IPS DF 4.7 (cell line): ENCODE measurements around the gene PIKFYVE.
A peak's percentile ranks its signal among the peaks of the same experiment; 100 is the strongest.
"Not testable (repeated sequence)": the region's sequence is repeated elsewhere in the genome, so short reads cannot be mapped to it uniquely, and the experiment has no call there.

Source experiments
- DNase-seq: peaks from one replicate; pipeline ENCODE4 v3.0.0-alpha.2; 2013; ENCODE audit warnings: low spot score; ENCODE audit errors: extremely low read depth

Gene PIKFYVE, protein sequence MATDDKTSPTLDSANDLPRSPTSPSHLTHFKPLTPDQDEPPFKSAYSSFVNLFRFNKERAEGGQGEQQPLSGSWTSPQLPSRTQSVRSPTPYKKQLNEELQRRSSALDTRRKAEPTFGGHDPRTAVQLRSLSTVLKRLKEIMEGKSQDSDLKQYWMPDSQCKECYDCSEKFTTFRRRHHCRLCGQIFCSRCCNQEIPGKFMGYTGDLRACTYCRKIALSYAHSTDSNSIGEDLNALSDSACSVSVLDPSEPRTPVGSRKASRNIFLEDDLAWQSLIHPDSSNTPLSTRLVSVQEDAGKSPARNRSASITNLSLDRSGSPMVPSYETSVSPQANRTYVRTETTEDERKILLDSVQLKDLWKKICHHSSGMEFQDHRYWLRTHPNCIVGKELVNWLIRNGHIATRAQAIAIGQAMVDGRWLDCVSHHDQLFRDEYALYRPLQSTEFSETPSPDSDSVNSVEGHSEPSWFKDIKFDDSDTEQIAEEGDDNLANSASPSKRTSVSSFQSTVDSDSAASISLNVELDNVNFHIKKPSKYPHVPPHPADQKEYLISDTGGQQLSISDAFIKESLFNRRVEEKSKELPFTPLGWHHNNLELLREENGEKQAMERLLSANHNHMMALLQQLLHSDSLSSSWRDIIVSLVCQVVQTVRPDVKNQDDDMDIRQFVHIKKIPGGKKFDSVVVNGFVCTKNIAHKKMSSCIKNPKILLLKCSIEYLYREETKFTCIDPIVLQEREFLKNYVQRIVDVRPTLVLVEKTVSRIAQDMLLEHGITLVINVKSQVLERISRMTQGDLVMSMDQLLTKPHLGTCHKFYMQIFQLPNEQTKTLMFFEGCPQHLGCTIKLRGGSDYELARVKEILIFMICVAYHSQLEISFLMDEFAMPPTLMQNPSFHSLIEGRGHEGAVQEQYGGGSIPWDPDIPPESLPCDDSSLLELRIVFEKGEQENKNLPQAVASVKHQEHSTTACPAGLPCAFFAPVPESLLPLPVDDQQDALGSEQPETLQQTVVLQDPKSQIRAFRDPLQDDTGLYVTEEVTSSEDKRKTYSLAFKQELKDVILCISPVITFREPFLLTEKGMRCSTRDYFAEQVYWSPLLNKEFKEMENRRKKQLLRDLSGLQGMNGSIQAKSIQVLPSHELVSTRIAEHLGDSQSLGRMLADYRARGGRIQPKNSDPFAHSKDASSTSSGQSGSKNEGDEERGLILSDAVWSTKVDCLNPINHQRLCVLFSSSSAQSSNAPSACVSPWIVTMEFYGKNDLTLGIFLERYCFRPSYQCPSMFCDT (N-terminal part only)

DNA sequence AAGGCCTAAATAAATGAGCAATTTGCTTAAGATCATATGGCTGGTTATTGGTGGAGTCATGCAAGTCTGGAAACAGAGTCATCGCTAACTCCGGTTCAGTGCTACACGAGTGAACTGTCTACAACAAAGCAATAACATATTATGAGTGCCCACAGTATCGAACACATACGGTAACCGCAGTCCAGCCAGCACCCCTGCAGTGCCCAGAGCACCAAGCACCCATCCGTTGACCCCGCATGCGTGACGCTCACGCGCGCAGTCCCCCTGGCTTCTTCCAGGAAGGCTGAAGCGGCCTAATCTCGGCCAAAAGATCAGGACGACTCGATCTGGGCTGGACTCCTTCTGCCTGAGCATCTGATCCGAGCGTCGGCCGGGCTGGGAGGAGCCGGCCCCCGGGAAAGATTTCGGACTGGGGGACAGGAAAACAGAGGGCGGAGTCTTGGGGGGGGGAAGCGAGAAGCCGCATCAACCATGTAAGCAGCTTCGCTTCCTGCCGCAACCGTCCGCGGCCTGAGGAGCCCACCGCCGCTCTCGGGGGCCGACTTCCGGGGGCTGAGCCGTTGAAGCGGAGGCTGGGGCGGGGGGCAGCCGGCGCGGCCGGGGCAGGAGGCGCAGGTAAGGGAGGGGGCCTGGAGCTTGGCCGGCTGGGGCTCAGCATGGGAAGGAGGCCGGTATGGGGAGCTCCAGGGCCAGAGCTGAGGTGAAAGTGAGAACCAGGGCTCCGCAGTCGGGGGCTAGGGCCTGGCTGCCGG, at the start of gene PIKFYVE:
PIKFYVE (plus strand) TSS at position 455 of the 752 bp plus-strand sequence. CDS start 5,265 bp downstream, outside the sequence.
- peak; percentile 91 for DNase-seq

DNA sequence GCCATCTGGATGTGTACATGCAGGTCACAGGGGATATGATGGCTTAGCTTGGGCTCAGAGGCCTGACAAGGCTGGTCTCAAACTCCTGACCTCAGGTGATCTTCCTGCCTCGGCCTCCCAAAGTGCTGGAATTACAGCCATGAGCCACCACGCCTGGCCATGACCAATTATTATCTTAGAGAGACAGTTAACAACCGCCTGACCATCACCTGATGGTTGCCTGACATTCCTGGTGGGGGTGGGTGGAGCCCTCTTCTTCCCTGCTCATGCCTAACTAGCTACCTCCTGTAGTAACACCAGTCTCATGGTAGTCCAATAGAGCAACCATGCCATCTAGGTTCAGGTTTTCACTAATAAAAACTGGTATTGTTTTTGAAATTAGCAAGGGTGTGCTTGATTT, 44.2 kb upstream of the PIKFYVE start:
- not testable (repeated sequence) for DNase-seq

DNA sequence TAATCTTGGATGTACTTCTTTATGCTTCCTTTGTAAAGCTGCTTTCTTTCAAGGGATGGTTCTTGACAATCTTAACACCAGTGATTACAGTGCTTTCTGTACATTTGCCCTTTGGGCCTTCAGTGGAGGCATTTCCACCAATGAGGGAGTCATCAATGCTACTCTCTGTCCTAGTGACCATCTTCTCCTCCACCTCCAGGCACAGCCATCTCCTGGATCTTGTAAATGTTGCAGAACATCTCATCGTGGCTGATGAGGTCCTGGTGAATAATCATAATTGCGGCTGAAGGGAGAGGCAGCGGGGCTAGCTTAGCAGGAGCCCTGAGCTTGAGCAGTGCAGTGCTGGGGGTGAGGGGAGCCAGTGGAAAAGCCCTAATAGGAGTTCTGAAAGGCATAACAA, 43.7 kb upstream of the PIKFYVE start:
- no peak for DNase-seq

DNA sequence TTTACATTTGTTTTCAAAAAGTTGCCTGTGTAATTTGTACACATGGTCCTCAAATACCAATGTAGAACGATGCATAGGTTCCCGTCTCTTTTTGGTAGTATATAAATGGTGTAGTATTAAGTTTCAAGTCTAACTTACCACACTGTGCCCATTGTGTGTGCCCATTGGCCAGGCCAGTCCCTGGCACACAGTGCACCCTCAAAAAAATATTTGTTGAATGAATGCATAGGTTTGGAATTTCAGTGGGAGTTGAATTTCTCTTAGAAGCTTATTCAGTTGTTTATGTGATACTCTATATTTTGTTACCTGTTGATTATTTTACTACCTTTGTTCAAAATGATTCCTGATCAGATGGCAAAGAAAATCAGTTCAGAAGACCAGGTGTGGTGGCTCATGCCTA, 41.3 kb upstream of the PIKFYVE start:
- no peak for DNase-seq

DNA sequence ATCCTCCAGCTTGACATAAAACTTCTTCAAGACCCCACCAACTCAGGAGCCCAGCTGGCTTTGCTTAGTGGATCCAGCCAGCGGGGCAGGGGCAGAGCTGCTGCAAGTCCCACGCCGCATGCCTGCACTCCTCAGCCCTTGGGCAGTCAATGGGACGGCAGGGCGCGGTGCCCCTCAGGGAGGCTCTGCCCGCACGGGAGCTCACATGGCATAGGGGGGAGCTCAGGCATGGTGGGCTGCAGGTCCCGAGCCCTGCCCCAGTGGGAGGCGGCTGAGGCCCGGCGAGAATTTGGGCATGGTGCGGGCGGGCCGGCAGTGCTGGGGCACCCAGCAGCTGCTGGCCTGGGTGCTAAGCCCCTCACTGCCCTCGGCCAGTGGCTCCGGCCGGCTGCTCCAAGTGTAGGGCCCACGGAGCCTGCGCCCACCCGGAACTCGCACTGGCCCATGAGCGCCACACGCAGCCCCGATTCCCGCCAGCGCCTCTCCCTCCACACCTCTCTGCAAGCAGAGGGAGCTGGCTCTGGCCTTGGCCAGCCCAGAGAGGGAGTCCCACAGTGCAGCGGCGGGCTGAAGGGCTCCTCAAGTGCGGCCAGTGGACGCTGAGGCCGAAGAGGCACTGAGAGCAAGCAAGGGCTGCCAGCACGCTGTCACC, 38.3 kb upstream of the PIKFYVE start:
- DNase-seq, result no peak

DNA sequence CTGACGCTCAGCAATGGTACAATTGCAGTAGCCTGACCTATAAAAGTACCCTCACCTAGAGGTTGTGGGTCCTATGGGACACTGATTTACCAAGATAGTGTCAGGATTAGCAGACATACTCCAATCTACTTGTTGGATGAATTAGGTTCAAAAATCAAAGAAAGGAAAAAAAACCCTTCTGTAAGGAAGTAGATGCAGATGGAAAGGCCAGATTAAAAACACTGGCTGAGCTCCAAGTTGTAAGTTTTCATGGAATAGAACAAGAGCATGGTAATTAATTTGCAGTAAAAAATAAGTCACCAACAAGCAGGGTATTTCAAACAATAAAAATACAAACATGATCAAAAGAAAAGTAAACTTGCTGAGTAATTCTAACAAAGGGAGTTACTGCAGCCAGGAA, 37.6 kb upstream of the PIKFYVE start:
- DNase-seq, result no peak

DNA sequence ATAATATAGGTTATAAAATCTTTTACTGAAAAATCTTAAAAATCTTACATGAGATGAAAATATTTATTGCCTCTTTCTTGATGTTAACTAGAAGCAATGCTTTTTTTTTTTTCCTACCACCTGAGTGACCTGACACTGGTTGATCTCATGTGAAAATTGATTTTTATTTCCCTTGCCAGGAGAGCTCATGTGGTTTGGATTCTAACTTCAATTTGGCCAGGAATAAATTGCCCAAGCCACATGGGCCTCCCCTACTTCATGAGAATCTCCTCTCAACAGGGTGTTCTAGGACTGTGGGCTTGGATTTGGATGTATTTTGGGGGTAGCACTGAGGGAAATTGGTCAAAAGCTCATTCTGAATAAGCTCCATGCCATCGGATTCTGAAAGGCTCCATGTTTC, 31.3 kb upstream of the PIKFYVE start:
- DNase-seq, result no peak

DNA sequence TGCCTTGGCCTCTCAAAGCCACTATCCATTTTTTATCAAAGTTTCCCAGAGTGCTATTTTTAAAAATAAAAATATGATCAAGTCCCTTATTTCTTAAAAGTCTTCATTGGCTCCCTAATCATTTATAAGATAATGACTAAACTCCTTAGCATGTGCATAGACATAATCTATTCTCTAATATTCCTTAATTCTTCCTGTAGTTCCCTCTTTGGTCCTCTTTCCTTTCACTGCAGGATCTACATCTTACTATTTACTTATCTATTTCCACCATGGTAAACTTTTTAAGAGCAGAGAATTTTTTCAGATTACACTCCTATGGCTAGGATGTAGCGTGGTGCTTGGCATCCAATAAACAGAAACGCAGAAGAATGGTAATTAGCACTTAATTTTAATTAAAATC, 30.2 kb upstream of the PIKFYVE start:
- no peak for DNase-seq

DNA sequence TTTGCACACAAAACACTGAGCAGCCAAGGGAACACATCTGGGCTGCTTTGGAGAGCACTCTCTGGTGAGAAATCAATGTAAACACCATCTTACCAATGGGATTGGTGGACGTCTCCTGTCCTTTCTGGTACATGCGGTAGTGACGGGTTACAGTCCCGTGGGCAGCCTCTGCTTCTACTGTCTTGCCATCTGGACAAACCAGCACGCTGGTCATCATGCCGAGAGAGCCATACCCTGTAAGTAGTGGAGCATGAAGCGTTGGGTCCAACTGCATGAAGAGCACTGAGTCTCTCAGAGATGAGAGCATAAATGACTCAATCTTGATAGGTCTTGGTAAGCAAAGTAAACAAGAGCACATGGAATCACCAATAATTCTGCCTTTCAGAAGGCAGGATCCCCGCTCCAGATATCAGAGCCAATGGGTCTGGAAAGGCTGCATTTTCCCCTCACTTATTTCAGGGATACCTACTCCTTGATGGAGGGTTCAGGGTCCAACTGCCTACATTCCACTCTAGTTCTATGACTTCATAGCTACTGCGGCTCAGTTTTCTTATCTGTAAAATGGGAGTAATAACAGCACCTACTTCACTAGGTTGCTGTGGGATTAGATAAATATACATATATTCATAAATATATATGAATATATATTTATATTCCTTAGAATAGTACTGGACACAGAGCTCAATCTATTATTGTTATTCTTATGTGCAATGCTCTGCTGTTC, 26.1 kb upstream of the PIKFYVE start:
- DNase-seq, result no peak

DNA sequence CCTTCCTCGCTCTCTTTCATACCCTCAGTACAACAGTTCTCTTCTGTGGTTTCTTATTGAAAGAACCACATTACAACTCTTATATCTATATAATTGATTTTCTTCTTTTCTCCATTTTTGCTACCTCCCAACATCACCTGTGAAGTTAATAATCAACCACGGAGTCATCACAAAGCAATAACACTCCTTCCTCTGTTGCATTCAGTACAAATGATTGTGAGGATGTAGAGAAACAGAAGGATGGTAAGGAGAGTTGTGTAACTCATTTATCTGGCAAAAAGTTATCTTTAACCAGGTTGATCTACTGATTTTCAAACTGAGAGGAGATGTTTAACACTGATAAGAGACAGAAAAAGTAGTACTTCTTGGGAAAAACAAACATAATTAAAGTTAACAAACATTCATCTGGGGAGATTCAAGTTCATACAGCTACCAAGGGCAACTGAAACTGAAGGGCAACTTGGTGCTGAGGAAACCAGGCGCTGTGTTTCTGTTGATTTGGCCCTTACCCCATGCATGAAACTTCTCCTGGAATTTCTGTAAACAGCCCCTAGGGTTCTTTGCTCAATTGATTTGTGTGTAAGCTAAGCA, 25.3 kb upstream of the PIKFYVE start:
- DNase-seq, result no peak

DNA sequence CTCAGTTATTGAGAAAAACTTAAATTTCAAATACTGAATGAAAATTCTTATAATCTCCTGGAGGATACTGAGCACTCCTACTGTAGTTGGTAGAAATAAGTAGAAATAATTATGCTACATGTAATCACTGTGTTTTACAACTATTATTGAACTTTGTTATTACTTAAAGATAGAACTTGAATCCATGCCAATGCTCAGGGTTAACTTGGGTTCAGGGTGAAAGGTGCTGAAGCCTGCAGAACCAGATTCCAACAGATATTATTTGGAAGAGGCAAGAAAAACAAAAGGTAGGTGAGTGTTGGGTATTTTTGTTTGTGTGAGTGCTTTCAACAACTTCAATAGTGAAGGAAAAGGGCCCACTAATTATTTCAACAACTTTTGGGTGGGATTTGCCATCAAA, 21.6 kb upstream of the PIKFYVE start:
- DNase-seq, result no peak

DNA sequence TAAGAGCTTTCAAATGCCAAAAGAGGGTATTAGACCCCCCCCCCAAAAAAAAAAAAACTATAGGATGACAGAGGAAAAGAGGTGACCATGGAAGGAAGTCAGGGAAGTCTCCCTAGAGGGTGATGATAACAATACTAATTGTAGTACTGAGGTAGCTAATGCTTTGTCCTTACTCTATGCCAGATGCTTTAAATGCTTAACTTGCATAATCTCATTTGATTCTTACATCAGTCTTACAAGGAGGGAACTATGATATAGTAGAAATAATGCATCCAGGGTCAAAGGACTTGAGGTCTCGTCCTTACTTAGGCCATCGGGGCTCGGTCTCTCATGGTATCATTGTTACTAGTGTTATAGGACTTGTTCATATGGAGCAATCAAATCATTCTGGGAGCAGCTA, 20.3 kb upstream of the PIKFYVE start:
- no peak for DNase-seq

DNA sequence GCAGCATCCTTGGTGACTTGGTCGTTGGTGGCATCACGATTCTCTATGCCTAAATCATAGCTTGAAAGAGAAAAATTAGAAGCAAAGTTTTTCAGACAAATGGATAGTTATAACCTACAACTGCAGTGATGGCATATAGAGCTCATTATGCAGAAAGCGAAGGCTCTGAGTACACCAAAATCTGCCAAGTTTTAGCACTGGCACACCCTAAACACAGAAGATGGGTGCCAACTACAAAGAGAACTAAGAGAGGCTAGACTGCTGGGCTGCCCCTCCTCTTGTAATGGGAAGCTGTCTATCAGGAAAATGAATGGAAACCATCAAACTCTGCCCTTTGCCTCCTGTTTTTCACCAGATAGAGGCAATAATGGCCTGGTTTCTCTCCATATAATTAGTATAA, 17.5 kb upstream of the PIKFYVE start:
- no peak for DNase-seq

DNA sequence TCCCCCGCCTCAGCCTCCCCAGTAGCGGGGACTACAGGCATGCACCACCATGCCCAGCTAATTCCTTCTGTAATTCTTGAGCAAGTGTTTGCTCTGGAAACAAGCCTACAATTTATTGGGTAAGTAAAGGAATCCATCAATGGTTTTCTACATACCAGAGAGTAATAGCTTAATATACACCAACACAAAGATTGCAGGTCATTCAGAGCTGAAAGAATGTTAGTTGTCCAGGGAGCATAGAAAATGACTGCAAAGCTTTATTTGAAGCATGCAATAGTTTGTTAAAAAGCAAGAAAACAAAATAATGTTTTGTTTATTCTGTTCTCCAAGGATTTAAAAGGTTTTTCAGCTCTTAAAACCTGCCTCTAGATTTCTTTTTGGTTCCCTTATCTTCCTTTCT, 16.8 kb upstream of the PIKFYVE start:
- no peak for DNase-seq

DNA sequence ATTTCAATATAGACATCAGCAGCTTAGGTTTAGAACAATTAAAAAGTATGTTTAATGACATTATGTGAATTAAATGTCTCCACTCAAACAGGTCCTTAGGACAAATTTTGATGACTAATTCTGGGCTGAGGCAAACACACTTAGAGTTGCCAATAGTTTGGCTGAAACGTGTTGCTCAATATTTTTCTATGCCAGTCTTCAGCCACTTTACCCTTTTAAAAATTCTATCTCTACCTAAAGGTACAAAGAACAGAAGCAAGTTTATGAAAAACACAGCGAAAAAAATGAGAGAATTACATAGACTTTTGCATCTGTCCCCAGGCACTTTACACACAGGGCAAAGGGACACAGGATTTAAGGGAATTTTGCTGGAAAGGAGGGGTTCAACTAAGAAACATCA, 15.7 kb upstream of the PIKFYVE start:
- DNase-seq, result no peak

DNA sequence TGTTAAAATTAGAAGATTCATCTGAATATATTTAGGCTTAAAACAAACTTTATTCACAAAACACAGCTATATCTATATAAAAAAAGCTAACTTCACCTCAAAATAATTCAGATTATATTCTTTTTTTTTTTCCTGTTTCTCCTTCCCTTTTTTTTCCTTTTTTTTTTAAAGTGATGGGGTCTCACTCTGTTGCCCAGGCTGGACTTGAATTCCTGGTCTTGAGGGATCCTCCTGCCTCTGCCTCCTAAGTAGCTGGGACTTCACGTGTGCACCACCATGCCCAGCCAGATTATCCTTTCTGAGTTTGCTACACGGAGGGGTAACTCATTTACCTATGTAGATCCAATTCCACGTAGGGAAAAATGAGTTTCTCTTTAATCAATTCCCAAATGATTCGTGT, 15.0 kb upstream of the PIKFYVE start:
- no peak for DNase-seq

DNA sequence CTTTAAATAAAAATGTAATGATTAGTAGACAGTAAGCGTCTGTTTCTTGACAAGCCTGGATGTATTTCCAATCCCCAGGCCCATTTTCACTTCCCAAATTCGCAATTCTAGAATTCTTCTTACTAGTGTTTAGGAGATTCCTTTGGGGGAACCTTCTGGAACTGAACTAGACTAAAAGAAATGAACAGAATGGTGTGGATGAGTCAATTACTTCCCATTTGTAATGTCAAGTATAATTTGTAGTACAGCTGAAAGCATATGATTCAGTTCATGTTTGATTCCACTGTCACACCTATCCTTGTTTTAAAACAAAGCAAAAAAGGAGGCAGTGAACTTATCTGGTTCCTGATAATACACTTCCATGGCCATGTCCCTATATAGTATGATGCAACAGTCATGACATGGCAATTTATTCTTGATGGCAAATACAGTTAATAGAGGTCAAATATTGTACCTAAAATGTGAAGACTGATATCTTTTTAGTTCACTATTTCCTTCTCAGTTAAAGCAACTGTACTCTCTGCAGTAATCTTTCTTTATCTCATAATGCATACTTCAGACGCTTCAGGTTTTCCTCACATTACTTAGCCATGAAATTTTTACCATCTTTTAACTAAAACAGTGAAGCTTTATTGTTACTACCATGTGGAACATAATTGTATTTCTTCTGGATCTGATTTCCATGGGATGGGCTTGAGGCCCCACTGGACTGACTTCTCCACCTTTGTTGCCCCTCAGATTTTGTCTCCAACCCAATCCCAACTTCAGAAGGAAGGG, 13.2 kb upstream of the PIKFYVE start:
- no peak for DNase-seq

DNA sequence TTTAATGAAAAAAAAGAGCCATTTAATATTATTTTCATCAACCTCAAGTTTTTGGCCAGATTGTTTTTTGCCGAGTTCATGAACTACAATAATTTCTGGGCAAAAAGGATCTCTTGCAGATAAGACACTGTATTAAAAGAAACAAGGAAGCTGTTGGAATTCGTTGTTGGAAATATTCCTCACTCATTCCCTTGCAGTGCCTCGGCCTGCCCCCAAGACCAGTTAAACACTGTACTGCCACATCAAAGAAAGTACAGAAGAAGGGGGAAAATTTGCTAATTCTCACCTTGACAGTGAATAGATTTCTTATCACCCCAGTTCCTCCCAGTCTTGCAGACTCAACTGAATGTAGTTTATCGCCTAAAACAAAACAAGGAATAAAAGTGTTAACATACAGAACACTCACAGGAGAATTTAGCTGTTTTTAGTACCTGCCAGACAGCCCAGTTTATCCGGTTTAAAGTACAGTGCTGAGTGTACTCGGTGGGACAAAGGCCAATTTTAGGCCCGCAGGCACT, 12.4 kb upstream of the PIKFYVE start:
- DNase-seq, result no peak
